Activated T-helper 17 cell treated with anti-CD3 and anti-CD28 coated beads, Interleukin-2, amount 50 U/mL, for 72 hours (primary cell): ENCODE measurements around the gene S100A12. TPM values are rescaled to one million over a fixed set of nuclear protein-coding genes. Genes with fewer than 3 reads are reported as not detected.

Source experiments
- ATAC-seq: fragments of 150-1000 bp; cut with Tn5 transposase; replicated peaks from 2 replicates; pipeline ENCODE4 v1.10.0; 2021; ENCODE audit warnings: mild to moderate bottlenecking, moderate library complexity
- H3K27ac Mint-ChIP-seq: one replicate; pipeline ENCODE4 v1.8.0; 2022; ENCODE audit warnings: mixed read lengths
- H3K27me3 Mint-ChIP-seq: one replicate; pipeline ENCODE4 v1.8.0; 2022; ENCODE audit warnings: mixed read lengths
- H3K36me3 Mint-ChIP-seq: one replicate; pipeline ENCODE4 v1.8.0; 2022; ENCODE audit warnings: low read depth, mild to moderate bottlenecking, mixed read lengths
- H3K4me1 Mint-ChIP-seq: one replicate; pipeline ENCODE4 v1.8.0; 2022; ENCODE audit warnings: mixed read lengths
- H3K4me3 Mint-ChIP-seq: one replicate; pipeline ENCODE4 v1.8.0; 2022; ENCODE audit warnings: mild to moderate bottlenecking, mixed read lengths
- H3K9me3 Mint-ChIP-seq: one replicate; pipeline ENCODE4 v1.8.0; 2022; ENCODE audit warnings: mixed read lengths
- total RNA-seq, 2 donors: library from RNA; stranded (reverse); gene quantifications; one replicate each; pipeline ENCODE4 v1.2.3, GENCODE V29; 2022

Gene S100A12
- total RNA-seq, 2 donors from 2014 or later: not detected

- H3K27me3 Mint-ChIP-seq: peaks cover 15% of the 10 kb centered on the region
- H3K9me3 Mint-ChIP-seq: no peaks in the 10 kb centered on the region
- H3K36me3 Mint-ChIP-seq: no peaks in the 10 kb centered on the region
- no peak for ATAC-seq
- no peaks in the 10 kb centered on the region for H3K4me1 Mint-ChIP-seq
- H3K27ac Mint-ChIP-seq: no peak overlapping the region
- no peak overlapping the region for H3K4me3 Mint-ChIP-seq
Measured at GRCh38 chr1:153389973-153390879, 14.8 kb upstream of the S100A12 start.

- H3K4me3 Mint-ChIP-seq: no peak overlapping the region
- H3K9me3 Mint-ChIP-seq: no peaks in the 10 kb centered on the region
- ATAC-seq: no peak
- no peak overlapping the region for H3K27ac Mint-ChIP-seq
- H3K27me3 Mint-ChIP-seq: peaks cover 13% of the 10 kb centered on the region
- no peaks in the 10 kb centered on the region for H3K36me3 Mint-ChIP-seq
- H3K4me1 Mint-ChIP-seq: no peaks in the 10 kb centered on the region
Measured at GRCh38 chr1:153389401-153389800, 14.0 kb upstream of the S100A12 start.

- Mint-ChIP-seq H3K36me3 (no peaks in the 10 kb centered on the region), H3K27me3 (peaks cover 9% of the 10 kb centered on the region), H3K27ac (no peak overlapping the region), H3K9me3 (no peaks in the 10 kb centered on the region), H3K4me3 (no peak overlapping the region), H3K4me1 (no peaks in the 10 kb centered on the region)
- no peak for ATAC-seq
Measured at GRCh38 chr1:153387785-153388184, 12.4 kb upstream of the S100A12 start.

- Mint-ChIP-seq H3K9me3 (no peaks in the 10 kb centered on the region), H3K27ac (peak overlapping the region; percentile 8), H3K4me1 (no peaks in the 10 kb centered on the region), H3K36me3 (no peaks in the 10 kb centered on the region), H3K27me3 (peaks cover 13% of the 10 kb centered on the region), H3K4me3 (no peak overlapping the region)
- ATAC-seq: no peak
Measured at GRCh38 chr1:153387001-153387400, 11.6 kb upstream of the S100A12 start.

GRCh38 chr1:153386500-153386901, 11.1 kb upstream of the S100A12 start:
- Mint-ChIP-seq H3K9me3 (peaks cover 5% of the 10 kb centered on the region), H3K4me3 (no peak overlapping the region), H3K36me3 (no peaks in the 10 kb centered on the region), H3K27ac (peak overlapping the region; percentile 8), H3K4me1 (no peaks in the 10 kb centered on the region), H3K27me3 (peaks cover 18% of the 10 kb centered on the region)
- ATAC-seq: peak; percentile 37

- no peak overlapping the region for H3K4me3 Mint-ChIP-seq
- H3K9me3 Mint-ChIP-seq: peaks cover 10% of the 10 kb centered on the region
- H3K36me3 Mint-ChIP-seq: no peaks in the 10 kb centered on the region
- ATAC-seq: no peak
- no peaks in the 10 kb centered on the region for H3K4me1 Mint-ChIP-seq
- H3K27ac Mint-ChIP-seq: no peak overlapping the region
- peaks cover 23% of the 10 kb centered on the region for H3K27me3 Mint-ChIP-seq
Measured at GRCh38 chr1:153384958-153385580, 9.6 kb upstream of the S100A12 start.

GRCh38 chr1:153380711-153381110, 5.3 kb upstream of the S100A12 start:
- Mint-ChIP-seq H3K27me3 (peaks cover 31% of the 10 kb centered on the region), H3K27ac (no peak overlapping the region), H3K36me3 (no peaks in the 10 kb centered on the region), H3K4me3 (no peak overlapping the region), H3K4me1 (no peaks in the 10 kb centered on the region), H3K9me3 (peaks cover 10% of the 10 kb centered on the region)
- no peak for ATAC-seq

- Mint-ChIP-seq H3K27me3 (peaks cover 33% of the 10 kb centered on the region), H3K9me3 (peaks cover 10% of the 10 kb centered on the region), H3K27ac (no peak overlapping the region), H3K4me1 (no peaks in the 10 kb centered on the region), H3K36me3 (no peaks in the 10 kb centered on the region), H3K4me3 (no peak overlapping the region)
- ATAC-seq: no peak
Measured at GRCh38 chr1:153379591-153379990, 4.2 kb upstream of the S100A12 start.

- Mint-ChIP-seq H3K9me3 (no peaks in the 10 kb centered on the region), H3K4me3 (no peak overlapping the region)
Measured at GRCh38 chr1:153374071-153374470, 1.4 kb downstream of the S100A12 start.

GRCh38 chr1:153372571-153372970, 2.9 kb downstream of the S100A12 start:
- no peak overlapping the region for H3K27ac Mint-ChIP-seq
- no peaks in the 10 kb centered on the region for H3K4me1 Mint-ChIP-seq
- H3K9me3 Mint-ChIP-seq: no peaks in the 10 kb centered on the region
- no peak for ATAC-seq
- no peaks in the 10 kb centered on the region for H3K36me3 Mint-ChIP-seq
- no peak overlapping the region for H3K4me3 Mint-ChIP-seq
- peaks cover 14% of the 10 kb centered on the region for H3K27me3 Mint-ChIP-seq

More at GRCh38 chr1:153374071-153374470, 1.4 kb downstream of the S100A12 start:
- Mint-ChIP-seq H3K27ac (no peak overlapping the region), H3K4me1 (no peaks in the 10 kb centered on the region), H3K36me3 (no peaks in the 10 kb centered on the region), H3K27me3 (peaks cover 22% of the 10 kb centered on the region)
- ATAC-seq: no peak

GRCh38 chr1:153371231-153371630, 4.2 kb downstream of the S100A12 start:
- ATAC-seq: no peak
- H3K9me3 Mint-ChIP-seq: no peaks in the 10 kb centered on the region
- no peaks in the 10 kb centered on the region for H3K4me1 Mint-ChIP-seq
- H3K4me3 Mint-ChIP-seq: no peak overlapping the region
- H3K36me3 Mint-ChIP-seq: no peaks in the 10 kb centered on the region
- peaks cover 8% of the 10 kb centered on the region for H3K27me3 Mint-ChIP-seq
- no peak overlapping the region for H3K27ac Mint-ChIP-seq

GRCh38 chr1:153370146-153370545, 5.3 kb downstream of the S100A12 start:
- no peak for ATAC-seq
- no peaks in the 10 kb centered on the region for H3K36me3 Mint-ChIP-seq
- no peaks in the 10 kb centered on the region for H3K9me3 Mint-ChIP-seq
- no peak overlapping the region for H3K4me3 Mint-ChIP-seq
- no peaks in the 10 kb centered on the region for H3K4me1 Mint-ChIP-seq
- H3K27me3 Mint-ChIP-seq: peaks cover 11% of the 10 kb centered on the region
- H3K27ac Mint-ChIP-seq: no peak overlapping the region

- Mint-ChIP-seq H3K36me3 (no peaks in the 10 kb centered on the region), H3K4me3 (no peak overlapping the region)
- no peak for ATAC-seq
Measured at GRCh38 chr1:153368495-153368894, 6.9 kb downstream of the S100A12 start.

GRCh38 chr1:153367090-153367489, 8.3 kb downstream of the S100A12 start:
- Mint-ChIP-seq H3K4me3 (no peak overlapping the region), H3K27ac (no peak overlapping the region), H3K9me3 (no peaks in the 10 kb centered on the region), H3K4me1 (no peaks in the 10 kb centered on the region), H3K27me3 (peaks cover 18% of the 10 kb centered on the region), H3K36me3 (no peaks in the 10 kb centered on the region)
- no peak for ATAC-seq

More at GRCh38 chr1:153368495-153368894, 6.9 kb downstream of the S100A12 start:
- H3K9me3 Mint-ChIP-seq: no peaks in the 10 kb centered on the region
- no peak overlapping the region for H3K27ac Mint-ChIP-seq
- H3K27me3 Mint-ChIP-seq: peaks cover 13% of the 10 kb centered on the region
- no peaks in the 10 kb centered on the region for H3K4me1 Mint-ChIP-seq

GRCh38 chr1:153366261-153366660, 9.2 kb downstream of the S100A12 start:
- no peaks in the 10 kb centered on the region for H3K4me1 Mint-ChIP-seq
- no peak overlapping the region for H3K4me3 Mint-ChIP-seq
- H3K27ac Mint-ChIP-seq: no peak overlapping the region
- H3K27me3 Mint-ChIP-seq: peaks cover 15% of the 10 kb centered on the region
- H3K9me3 Mint-ChIP-seq: no peaks in the 10 kb centered on the region
- ATAC-seq: no peak
- no peaks in the 10 kb centered on the region for H3K36me3 Mint-ChIP-seq
